ENCODE results near the gene FRMD4A. TPM values are rescaled to one million over a fixed set of nuclear protein-coding genes. Genes with fewer than 3 reads are reported as not detected.

Gene FRMD4A
- total RNA-seq, 1 experiment from 2014 or later, result 18.3 TPM

- Histone ChIP-seq H3K4me3 (no peak overlapping the region), H3K36me3 (ENCODE audit: low read depth) (no peaks in the 10 kb centered on the region), H4K20me1 (ENCODE audit: insufficient read depth) (no peaks in the 10 kb centered on the region), H3K27ac (no peak overlapping the region), H3F3A (ENCODE audit: insufficient read depth, low read depth) (peaks cover 22% of the 10 kb centered on the region; the same call in 1 of the 2 replicates), H3K9me3 (ENCODE audit: insufficient read depth, low read depth) (no peaks in the 10 kb centered on the region), H3K79me2 (ENCODE audit: low read depth) (no peaks in the 10 kb centered on the region), H3K9me2 (ENCODE audit: insufficient read depth) (no peaks in the 10 kb centered on the region), H3K4me1 (replicated peaks; ENCODE audit: insufficient read depth) (peaks cover 47% of the 10 kb centered on the region), H3K27me3 (ENCODE audit: insufficient read depth, low read depth) (no peaks in the 10 kb centered on the region), H2AFZ (no peak overlapping the region), H3K4me2 (no peak overlapping the region)
- BruUV-seq (replicated peaks), result no TSS peak
- TF ChIP-seq EZH2 (IDR thresholded peaks at IDR 0.05; ENCODE audit: low read depth) (no peak), CTCF (conservative IDR thresholded peaks at IDR 0.05) (no peak)
- ChIA-PET POLR2A (ENCODE audit: unreplicated experiment) (no interaction called here), CTCF (no interaction called here)
- DNase-seq, result no peak
- intact Hi-C loops (cut with micrococcal nuclease; ENCODE audit: unreplicated experiment), result no loop called here
Observed at GRCh38 chr10:13885238-13885990, 445.3 kb downstream of the FRMD4A start.

GRCh38 chr10:13883636-13884444 lies 446.9 kb downstream of the FRMD4A start:
- peaks cover 22% of the 10 kb centered on the region; the same call in 1 of the 2 replicates for H3F3A ChIP-seq (ENCODE audit: insufficient read depth, low read depth)
- ChIA-PET POLR2A (ENCODE audit: unreplicated experiment) (no interaction called here), CTCF (no interaction called here)
- H4K20me1 ChIP-seq (ENCODE audit: insufficient read depth), result no peaks in the 10 kb centered on the region
- H3K27me3 ChIP-seq (ENCODE audit: insufficient read depth, low read depth), result no peaks in the 10 kb centered on the region
- no peak for DNase-seq
- intact Hi-C loops (cut with micrococcal nuclease; ENCODE audit: unreplicated experiment), result loop anchor here (5.0 kb wide), 1 partner anchor 63 kb away; no protein-coding TSS in a partner anchor
- peaks cover 52% of the 10 kb centered on the region for H3K4me1 ChIP-seq (replicated peaks; ENCODE audit: insufficient read depth)
- no peaks in the 10 kb centered on the region for H3K79me2 ChIP-seq (ENCODE audit: low read depth)
- H3K4me2 ChIP-seq, result peak overlapping the region; percentile 10; the same call in 1 of the 2 replicates
- H3K36me3 ChIP-seq (ENCODE audit: low read depth), result no peaks in the 10 kb centered on the region
- H3K9me2 ChIP-seq (ENCODE audit: insufficient read depth), result no peaks in the 10 kb centered on the region
- no peak overlapping the region for H2AFZ ChIP-seq
- no TSS peak for BruUV-seq (replicated peaks)
- H3K4me3 ChIP-seq, result no peak overlapping the region
- no peaks in the 10 kb centered on the region for H3K9me3 ChIP-seq (ENCODE audit: insufficient read depth, low read depth)
- H3K27ac ChIP-seq, result peak overlapping the region; percentile 85
- TF ChIP-seq CTCF (conservative IDR thresholded peaks at IDR 0.05) (no peak), EZH2 (IDR thresholded peaks at IDR 0.05; ENCODE audit: low read depth) (no peak)

- Histone ChIP-seq H3K9me2 (ENCODE audit: insufficient read depth) (no peaks in the 10 kb centered on the region), H3K9me3 (ENCODE audit: insufficient read depth, low read depth) (no peaks in the 10 kb centered on the region), H3F3A (ENCODE audit: insufficient read depth, low read depth) (peaks cover 22% of the 10 kb centered on the region; the same call in 1 of the 2 replicates), H3K4me1 (replicated peaks; ENCODE audit: insufficient read depth) (peaks cover 46% of the 10 kb centered on the region), H2AFZ (no peak overlapping the region), H3K4me2 (peak overlapping the region; percentile 76), H3K27ac (peak overlapping the region; percentile 85), H3K27me3 (ENCODE audit: insufficient read depth, low read depth) (no peaks in the 10 kb centered on the region), H4K20me1 (ENCODE audit: insufficient read depth) (no peaks in the 10 kb centered on the region), H3K4me3 (peak overlapping the region; percentile 19; the same call in 1 of the 2 replicates), H3K79me2 (ENCODE audit: low read depth) (no peaks in the 10 kb centered on the region), H3K36me3 (ENCODE audit: low read depth) (no peaks in the 10 kb centered on the region)
- TSS peak; percentile 79 for BruUV-seq (replicated peaks)
- POLR2A ChIA-PET (ENCODE audit: unreplicated experiment), result interaction anchor here (0.6 kb wide), 3 partner anchors 40 to 1297 kb away, joined by 4 to 15 read pairs (median 7); no protein-coding TSS in a partner anchor
- peak; percentile 82 to 97 for DNase-seq
- intact Hi-C loops (cut with micrococcal nuclease; ENCODE audit: unreplicated experiment), result loop anchor here (1.0 to 5.0 kb wide), 5 partner anchors 12 to 94 kb away; no protein-coding TSS in a partner anchor
- CTCF ChIA-PET, result interaction anchor here (0.8 kb wide), 1 partner anchor 212 kb away, joined by 4 read pairs; no protein-coding TSS in a partner anchor
- TF ChIP-seq EZH2 (IDR thresholded peaks at IDR 0.05; ENCODE audit: low read depth) (no peak), CTCF (conservative IDR thresholded peaks at IDR 0.05) (no peak)
Observed at GRCh38 chr10:13882119-13882711, 448.5 kb downstream of the FRMD4A start.
